Osteoblast (primary cell): ENCODE data around the gene PHLPP1. TPM values are rescaled to one million over a fixed set of nuclear protein-coding genes. Genes with fewer than 3 reads are reported as not detected.

Experiments used
- DNase-seq: peaks from one replicate; pipeline ENCODE4 v3.0.0; 2011; ENCODE audit warnings: low spot score, mixed read lengths; ENCODE audit not compliant: insufficient read length; ENCODE audit errors: missing footprints
- H2AFZ ChIP-seq: 2 replicates; pipeline ENCODE4 v1.6.0; 2011; ENCODE audit warnings: mild to moderate bottlenecking, low read length
- H3K27ac ChIP-seq: 2 replicates; pipeline ENCODE4 v1.5.1; 2011; ENCODE audit warnings: mild to moderate bottlenecking, low read depth, low read length, moderate library complexity
- H3K27me3 ChIP-seq: 2 replicates; pipeline ENCODE4 v1.6.0; 2012; ENCODE audit warnings: mild to moderate bottlenecking, control low read depth, inconsistent platforms, low read length, moderate library complexity; ENCODE audit not compliant: insufficient read depth
- H3K36me3 ChIP-seq: 2 replicates; pipeline ENCODE4 v1.5.1; 2011; ENCODE audit warnings: mild to moderate bottlenecking, low read length, control low read depth, moderate library complexity; ENCODE audit not compliant: insufficient read depth
- H3K4me1 ChIP-seq: 2 replicates; pipeline ENCODE4 v1.5.1; 2011; ENCODE audit warnings: mild to moderate bottlenecking, low read length, control low read depth, moderate library complexity; ENCODE audit not compliant: insufficient read depth
- H3K4me2 ChIP-seq: 2 replicates; pipeline ENCODE4 v1.6.0; 2011; ENCODE audit warnings: mild to moderate bottlenecking, low read length; ENCODE audit not compliant: insufficient read depth
- H3K4me3 ChIP-seq: fragments of 200-600 bp; sonication (generic); 3 replicates; pipeline ENCODE4 v1.5.1; 2012; ENCODE audit warnings: mild to moderate bottlenecking, low read length, inconsistent platforms; ENCODE audit not compliant: insufficient read depth
- H3K79me2 ChIP-seq: 2 replicates; pipeline ENCODE4 v1.6.0; 2012; ENCODE audit warnings: mild to moderate bottlenecking, low read length, control low read depth, inconsistent platforms; ENCODE audit not compliant: insufficient read depth
- H3K9me3 ChIP-seq: 2 replicates; pipeline ENCODE4 v1.5.1; 2011; ENCODE audit warnings: low read depth, low read length, control low read depth
- H4K20me1 ChIP-seq: 2 replicates; pipeline ENCODE4 v1.6.0; 2012; ENCODE audit warnings: mild to moderate bottlenecking, low read length, control low read depth; ENCODE audit not compliant: insufficient read depth
- CTCF ChIP-seq: IDR thresholded peaks from 2 replicates; pipeline ENCODE4 v1.5.1; 2011; ENCODE audit warnings: mild to moderate bottlenecking, low read depth, low read length, moderate library complexity; ENCODE audit errors: extremely low read depth
- total RNA-seq: library from RNA; depleted of rRNA; stranded (reverse); fragments of >200 nt; gene quantifications from 2 replicates; pipeline ENCODE4 v1.2.3, GENCODE V29; 2012

PHLPP1 gene
- total RNA-seq, 1 donor = 6.9 TPM

GRCh38 chr18:62812876-62813275 is 97.5 kb downstream of the PHLPP1 start:
- DNase-seq = no peak
- H3K9me3 ChIP-seq = no peaks in the 10 kb centered on the region
- no peak overlapping the region for H2AFZ ChIP-seq
- no peak overlapping the region for H3K4me3 ChIP-seq
- H3K36me3 ChIP-seq = no peaks in the 10 kb centered on the region
- H3K4me2 ChIP-seq = no peak overlapping the region
- TF ChIP-seq CTCF = no peak
- peaks cover 10% of the 10 kb centered on the region for H3K4me1 ChIP-seq
- H4K20me1 ChIP-seq = no peaks in the 10 kb centered on the region
- H3K27me3 ChIP-seq = no peaks in the 10 kb centered on the region
- no peaks in the 10 kb centered on the region for H3K79me2 ChIP-seq
- no peak overlapping the region for H3K27ac ChIP-seq

GRCh38 chr18:62814132-62814759 is 98.9 kb downstream of the PHLPP1 start:
- no peaks in the 10 kb centered on the region for H3K36me3 ChIP-seq
- H3K4me1 ChIP-seq = peaks cover 10% of the 10 kb centered on the region
- no peak for DNase-seq
- no peak overlapping the region for H2AFZ ChIP-seq
- TF ChIP-seq CTCF = no peak
- no peaks in the 10 kb centered on the region for H4K20me1 ChIP-seq
- H3K27me3 ChIP-seq = no peaks in the 10 kb centered on the region
- H3K9me3 ChIP-seq = no peaks in the 10 kb centered on the region
- no peak overlapping the region for H3K4me3 ChIP-seq
- peak overlapping the region; percentile 1 for H3K4me2 ChIP-seq
- H3K79me2 ChIP-seq = no peaks in the 10 kb centered on the region
- H3K27ac ChIP-seq = no peak overlapping the region

GRCh38 chr18:62825382-62825781 is 110.0 kb downstream of the PHLPP1 start:
- Histone ChIP-seq H2AFZ (no peak overlapping the region), H3K79me2 (no peaks in the 10 kb centered on the region), H4K20me1 (no peaks in the 10 kb centered on the region), H3K4me2 (no peak overlapping the region), H3K4me3 (no peak overlapping the region), H3K27ac (no peak overlapping the region), H3K4me1 (no peaks in the 10 kb centered on the region), H3K27me3 (no peaks in the 10 kb centered on the region), H3K36me3 (peaks cover 2% of the 10 kb centered on the region), H3K9me3 (no peaks in the 10 kb centered on the region)
- TF ChIP-seq CTCF = no peak
- no peak for DNase-seq

- H3K4me3 ChIP-seq = no peak overlapping the region
- no peak for DNase-seq
- peaks cover 5% of the 10 kb centered on the region for H3K36me3 ChIP-seq
- H3K4me1 ChIP-seq = no peaks in the 10 kb centered on the region
- H3K27me3 ChIP-seq = no peaks in the 10 kb centered on the region
- no peaks in the 10 kb centered on the region for H4K20me1 ChIP-seq
- H2AFZ ChIP-seq = no peak overlapping the region
- no peaks in the 10 kb centered on the region for H3K79me2 ChIP-seq
- H3K27ac ChIP-seq = no peak overlapping the region
- no peak overlapping the region for H3K4me2 ChIP-seq
- TF ChIP-seq CTCF = no peak
- H3K9me3 ChIP-seq = no peaks in the 10 kb centered on the region
Observed at GRCh38 chr18:62827397-62827796, 112.1 kb downstream of the PHLPP1 start.
